DND-41 (cell line): Measurements from ENCODE around the gene CASS4.

Source experiments
- ATAC-seq: fragments of 200-7000 bp; cut with Tn5 transposase; 3 replicates; pipeline ENCODE4 v1.9.1; 2021; ENCODE audit warnings: low read depth; ENCODE audit not compliant: insufficient read depth
- DNase-seq: peaks from one replicate; pipeline ENCODE4 v3.0.0-alpha.2; 2020
- H2AFZ ChIP-seq: 2 replicates; pipeline ENCODE4 v1.6.0; 2012; ENCODE audit warnings: low read depth, low read length
- H3K27ac ChIP-seq: 2 replicates; pipeline ENCODE4 v1.5.1; 2012; ENCODE audit warnings: low read length, inconsistent platforms
- H3K27me3 ChIP-seq: fragments of 200-600 bp; sonication (generic); 2 replicates; pipeline ENCODE4 v1.6.0; 2012; ENCODE audit warnings: low read length, mild to moderate bottlenecking, inconsistent platforms; ENCODE audit not compliant: insufficient read depth, poor library complexity
- H3K36me3 ChIP-seq: 2 replicates; pipeline ENCODE4 v1.5.1; 2012; ENCODE audit warnings: low read length, inconsistent platforms; ENCODE audit not compliant: insufficient read depth
- H3K4me1 ChIP-seq: 2 replicates; pipeline ENCODE4 v1.5.1; 2012; ENCODE audit warnings: mild to moderate bottlenecking, low read length; ENCODE audit not compliant: insufficient read depth
- H3K4me2 ChIP-seq: 2 replicates; pipeline ENCODE4 v1.6.0; 2012; ENCODE audit warnings: mild to moderate bottlenecking, moderate library complexity, low read length, inconsistent platforms; ENCODE audit not compliant: insufficient read depth
- H3K4me3 ChIP-seq, 2 experiments: fragments of 200-600 bp in 1 of 2; shearing (Covaris generic) in 1 of 2; 2 replicates each; pipeline ENCODE4 v1.5.1; 2012 to 2016; ENCODE audit warnings: inconsistent platforms in 2 of 2, low read length in 2 of 2, mild to moderate bottlenecking in 2 of 2, low read depth in 1 of 2, moderate library complexity in 1 of 2
- H3K79me2 ChIP-seq: 2 replicates; pipeline ENCODE4 v1.6.0; 2012; ENCODE audit warnings: low read length, inconsistent platforms; ENCODE audit not compliant: insufficient read depth
- H3K9ac ChIP-seq: 2 replicates; pipeline ENCODE4 v1.6.0; 2012; ENCODE audit warnings: low read depth, mild to moderate bottlenecking, inconsistent platforms, low read length, moderate library complexity
- H3K9me3 ChIP-seq: 2 replicates; pipeline ENCODE4 v1.5.1; 2012; ENCODE audit warnings: low read length, moderate library complexity, mild to moderate bottlenecking, inconsistent platforms; ENCODE audit not compliant: insufficient read depth, severe bottlenecking
- H4K20me1 ChIP-seq: 2 replicates; pipeline ENCODE4 v1.6.0; 2012; ENCODE audit warnings: low read length; ENCODE audit not compliant: insufficient read depth
- CTCF ChIP-seq: IDR thresholded peaks from 2 replicates; pipeline ENCODE4 v1.5.1; 2012; ENCODE audit warnings: borderline replicate concordance, low read length, moderate library complexity, mild to moderate bottlenecking; ENCODE audit not compliant: poor library complexity, severe bottlenecking; ENCODE audit errors: extremely low read depth
- EZH2 ChIP-seq: IDR thresholded peaks from 3 replicates; pipeline ENCODE4 v1.6.1; 2012; ENCODE audit warnings: borderline replicate concordance, low read depth, mild to moderate bottlenecking, moderate library complexity, low read length, inconsistent platforms; ENCODE audit not compliant: severe bottlenecking

CASS4 gene

GRCh38 chr20:56451056-56451765 lies 39.2 kb downstream of the CASS4 start:
- ATAC-seq (no peak), DNase-seq (no peak)
- Histone ChIP-seq H3K79me2 (no peaks in the 10 kb centered on the region), H3K27me3 (no peaks in the 10 kb centered on the region), H3K4me2 (no peak overlapping the region), H2AFZ (no peak overlapping the region), H3K4me3 (no peak overlapping the region), H4K20me1 (no peaks in the 10 kb centered on the region), H3K27ac (no peak overlapping the region), H3K4me1 (no peaks in the 10 kb centered on the region), H3K9ac (no peak overlapping the region), H3K36me3 (no peaks in the 10 kb centered on the region), H3K9me3 (no peaks in the 10 kb centered on the region)
- TF ChIP-seq CTCF (no peak), EZH2 (no peak)

- H3K27ac ChIP-seq = no peak overlapping the region
- no peak overlapping the region for H2AFZ ChIP-seq
- no peak for DNase-seq
- H3K4me1 ChIP-seq = no peaks in the 10 kb centered on the region
- H3K9me3 ChIP-seq = no peaks in the 10 kb centered on the region
- H3K79me2 ChIP-seq = no peaks in the 10 kb centered on the region
- H3K9ac ChIP-seq = no peak overlapping the region
- TF ChIP-seq CTCF (no peak), EZH2 (no peak)
- ATAC-seq = no peak
- H4K20me1 ChIP-seq = no peaks in the 10 kb centered on the region
- no peaks in the 10 kb centered on the region for H3K36me3 ChIP-seq
- peaks cover 3% of the 10 kb centered on the region for H3K27me3 ChIP-seq
- no peak overlapping the region for H3K4me2 ChIP-seq
- no peak overlapping the region for H3K4me3 ChIP-seq
These were observed 41.3 kb downstream of the CASS4 start for GRCh38 chr20:56453352-56453751.

- DNase-seq (no peak), ATAC-seq (no peak)
- H3K4me3 ChIP-seq = no peak overlapping the region
- H3K9me3 ChIP-seq = no peaks in the 10 kb centered on the region
- no peaks in the 10 kb centered on the region for H3K4me1 ChIP-seq
- no peak overlapping the region for H3K9ac ChIP-seq
- peaks cover 5% of the 10 kb centered on the region for H3K27me3 ChIP-seq
- TF ChIP-seq CTCF = no peak
- no peak for TF ChIP-seq EZH2
- no peak overlapping the region for H3K27ac ChIP-seq
- H3K79me2 ChIP-seq = no peaks in the 10 kb centered on the region
- no peak overlapping the region for H3K4me2 ChIP-seq
- H2AFZ ChIP-seq = no peak overlapping the region
- no peaks in the 10 kb centered on the region for H3K36me3 ChIP-seq
- no peaks in the 10 kb centered on the region for H4K20me1 ChIP-seq
These were observed 42.7 kb downstream of the CASS4 start for GRCh38 chr20:56454754-56455153.
